Right renal cortex interstitium (tissue), 3 donors: ENCODE data around the gene SORCS2. TPM values are rescaled to one million over a fixed set of nuclear protein-coding genes. Genes with fewer than 3 reads are reported as not detected.

Experiments used
- DNase-seq, 3 donors: peaks; one replicate each; pipeline ENCODE4 v3.0.0-alpha.2; 2013; ENCODE audit warnings: low read depth in 3 of 3, low spot score in 2 of 3
- polyA plus RNA-seq, 3 donors: library from polyadenylated mRNA; unstranded; fragments of 120-200 nt; gene quantifications; one replicate each; pipeline ENCODE4 v1.2.1, GENCODE V29; 2013; ENCODE audit not compliant: insufficient read length in 3 of 3

Gene SORCS2
- polyA plus RNA-seq, 3 donors, result 6.6 to 7.9 (median 7.0) TPM

- DNase-seq, result no peak
These were observed 566.1 kb downstream of the SORCS2 start for GRCh38 chr4:7758476-7758875.

DNA sequence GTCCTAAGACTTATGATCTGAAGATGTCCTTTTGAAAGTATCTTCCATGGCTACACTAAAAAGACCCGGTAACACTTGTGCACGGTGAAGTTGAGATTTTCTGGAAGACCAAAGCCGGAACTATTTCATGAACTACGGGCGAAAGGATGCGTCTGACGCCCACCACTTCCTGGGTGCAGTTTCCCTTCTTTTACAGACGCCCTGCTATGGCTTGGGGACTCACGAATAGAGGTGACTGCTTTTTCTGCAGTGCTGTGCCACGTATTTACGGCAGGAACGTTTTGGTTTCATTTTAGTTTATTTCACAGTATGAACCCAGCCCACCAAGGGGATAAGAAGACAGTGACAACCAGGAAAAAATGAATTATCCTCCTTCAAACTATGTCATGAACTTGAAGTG, 566.9 kb downstream of the SORCS2 start:
- no peak for DNase-seq

DNA sequence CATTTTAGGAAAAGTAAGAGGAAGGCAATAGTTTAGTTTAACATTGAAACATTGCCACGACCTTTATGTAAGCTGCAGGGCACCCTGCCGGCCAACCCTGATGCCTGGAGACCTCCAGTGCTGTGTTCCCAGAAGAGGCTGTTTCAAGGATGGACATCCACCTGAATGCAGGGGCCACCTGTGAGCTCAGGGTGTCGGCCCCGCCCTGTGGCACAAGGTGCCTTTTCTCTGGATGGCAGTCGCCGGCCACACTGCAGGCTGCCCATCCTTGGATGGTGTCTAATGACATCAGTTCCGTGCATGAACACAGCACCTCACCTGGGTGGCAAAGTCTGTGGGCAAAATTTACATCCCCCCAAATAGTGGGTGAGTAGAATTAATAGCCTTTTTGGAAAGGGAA, 567.3 kb downstream of the SORCS2 start:
- no peak for DNase-seq

DNA sequence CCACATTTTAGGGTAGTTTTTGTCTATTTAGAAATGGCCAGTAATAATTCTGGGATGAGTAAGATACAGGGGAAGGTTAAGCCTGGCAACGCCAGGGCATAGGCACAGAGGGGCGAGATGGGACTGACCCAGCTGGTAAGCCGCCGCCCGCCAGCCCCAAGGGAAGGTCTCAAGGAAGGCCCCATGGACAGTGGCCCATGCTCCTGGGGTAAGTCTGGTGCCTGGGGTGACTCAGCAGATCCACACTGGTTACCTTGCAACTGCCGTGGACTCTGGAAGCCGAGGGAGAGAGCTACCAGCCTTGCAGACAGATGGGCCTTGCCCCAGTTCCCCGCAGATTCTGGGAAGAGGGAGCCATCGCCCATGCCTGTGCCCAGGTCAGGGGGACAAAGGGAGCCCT, 567.9 kb downstream of the SORCS2 start:
- DNase-seq, result no peak

DNA sequence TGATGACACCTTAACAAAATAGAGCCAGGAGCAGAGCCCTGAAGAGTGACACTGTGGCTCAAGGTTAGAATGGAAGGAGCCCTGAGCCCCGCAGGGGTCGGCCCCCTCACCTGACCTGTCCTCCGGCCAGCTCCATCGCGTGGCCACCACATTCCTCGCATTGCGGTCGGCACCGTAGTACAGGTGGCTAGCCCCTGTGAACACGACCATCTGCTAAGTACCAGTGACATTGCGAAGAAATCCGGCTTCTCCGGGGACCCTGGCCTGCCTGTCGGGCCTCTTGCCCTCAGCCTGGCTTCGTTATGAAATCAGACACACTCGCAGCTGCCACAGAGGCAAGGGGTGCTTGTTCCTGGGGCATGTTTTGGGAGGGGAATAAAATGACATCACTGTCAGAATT, 568.4 kb downstream of the SORCS2 start:
- DNase-seq, result no peak

- DNase-seq, result no peak
These were observed 569.0 kb downstream of the SORCS2 start for GRCh38 chr4:7761312-7761711.

GRCh38 chr4:7761720-7762119, 569.4 kb downstream of the SORCS2 start:
- DNase-seq, result no peak

DNA sequence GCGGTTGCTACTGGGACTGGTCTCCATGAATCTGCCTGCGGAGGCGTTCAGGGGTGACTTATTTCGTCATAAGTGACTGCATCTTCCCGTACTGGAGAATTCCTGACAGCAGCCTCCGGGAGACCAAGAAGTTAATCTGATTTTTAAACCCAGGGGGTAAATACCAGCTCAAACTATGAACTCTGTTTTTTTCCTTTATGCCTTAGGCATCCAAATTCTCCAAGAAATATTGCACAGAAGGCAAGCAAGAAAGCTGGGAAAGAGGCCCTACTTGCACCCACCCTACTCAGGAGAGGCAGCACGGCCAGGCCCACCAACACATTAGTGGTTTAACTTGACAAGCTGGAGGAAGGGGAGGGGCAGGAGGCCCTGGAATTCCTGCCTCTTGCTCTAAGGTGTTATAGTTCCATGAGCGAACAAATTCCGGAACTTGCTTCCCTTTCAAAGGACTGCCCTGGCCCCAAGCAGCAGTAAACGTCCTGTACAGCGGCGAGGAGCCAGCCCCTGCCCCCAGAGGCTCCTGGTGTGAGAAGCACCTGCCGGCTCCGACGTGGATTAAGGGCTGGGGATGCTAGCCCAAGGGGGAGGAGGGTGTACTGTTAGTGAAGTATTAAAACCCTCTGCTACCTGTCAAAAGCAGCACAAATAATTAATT, 570.2 kb downstream of the SORCS2 start:
- DNase-seq, result no peak

DNA sequence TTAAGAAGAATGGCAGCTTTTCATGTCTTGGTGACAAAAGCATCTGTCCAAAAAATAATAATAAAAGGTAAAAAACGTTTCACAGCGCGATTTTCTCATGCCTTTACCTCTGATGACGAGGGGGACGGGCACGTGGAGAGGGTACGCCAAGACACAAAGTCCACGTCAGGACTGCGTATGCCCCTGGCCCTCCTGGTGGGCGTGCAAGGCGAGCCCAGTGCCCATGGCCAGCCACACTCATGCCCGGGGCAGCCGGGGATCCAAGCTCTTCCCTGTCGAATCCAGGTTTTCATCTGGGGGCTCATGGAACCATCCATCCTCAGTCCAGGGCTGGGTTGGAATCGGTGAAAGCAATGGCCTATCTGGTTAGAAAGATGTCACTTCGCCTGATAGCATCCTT, 570.8 kb downstream of the SORCS2 start:
- no peak for DNase-seq

DNA sequence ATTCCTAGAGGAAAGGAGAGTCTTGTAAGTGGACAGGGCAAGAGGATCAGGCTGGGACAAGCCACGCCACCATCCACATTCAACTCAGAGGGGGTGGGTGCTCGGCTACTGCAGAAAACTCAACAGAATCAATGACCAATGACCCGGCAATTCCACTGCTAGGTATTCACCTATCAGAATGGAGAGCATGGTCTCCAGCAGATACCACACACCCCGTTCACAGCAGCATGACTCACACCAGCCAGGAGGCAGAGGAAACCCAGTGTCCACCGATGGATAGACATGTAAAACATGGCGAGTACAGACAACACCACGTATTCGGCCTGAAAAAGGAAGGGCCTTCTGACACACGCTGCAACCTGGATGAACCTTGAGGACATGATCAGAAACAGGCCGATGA, 571.5 kb downstream of the SORCS2 start:
- DNase-seq, result no peak

DNA sequence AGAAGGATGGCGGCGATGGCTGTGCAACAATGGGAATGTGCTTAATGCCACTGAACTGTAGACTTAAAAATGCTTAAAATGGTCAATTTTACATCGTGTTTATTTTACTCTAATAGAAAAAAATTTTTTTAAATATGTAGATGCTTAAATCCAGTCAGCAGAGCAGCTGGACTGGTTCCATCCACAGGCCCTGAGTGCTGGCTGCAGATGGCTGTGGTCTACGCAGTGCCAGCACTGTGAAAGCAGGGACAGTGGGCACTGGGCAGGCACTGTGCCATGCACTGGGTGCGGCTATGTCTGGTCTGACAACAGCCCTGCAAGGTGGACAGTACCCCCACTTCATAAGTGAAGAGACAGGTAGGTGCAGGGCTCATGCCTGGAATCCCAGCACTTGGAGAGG, 572.1 kb downstream of the SORCS2 start:
- no peak for DNase-seq

- no peak for DNase-seq
These were observed 573.3 kb downstream of the SORCS2 start for GRCh38 chr4:7765666-7766065.

DNA sequence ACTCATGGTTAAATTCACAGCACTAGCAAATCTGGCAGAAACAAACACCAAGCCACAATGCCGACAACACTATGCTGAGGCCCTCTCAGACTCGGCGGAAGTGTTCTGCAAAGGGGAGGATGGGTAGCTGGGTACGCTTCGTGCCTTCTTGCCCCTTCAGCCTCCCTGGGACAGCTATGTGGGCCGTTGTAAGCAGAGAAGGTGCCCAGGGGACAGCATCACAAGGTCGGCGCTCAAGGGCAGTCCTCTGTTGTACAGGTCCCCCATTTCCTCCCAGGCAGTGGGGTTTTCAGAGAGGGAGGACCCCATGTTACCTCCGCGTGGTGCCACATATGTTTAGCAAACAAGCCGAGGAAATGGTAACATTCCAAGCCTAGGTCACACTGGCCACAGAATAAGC, 573.7 kb downstream of the SORCS2 start:
- DNase-seq, result no peak

DNA sequence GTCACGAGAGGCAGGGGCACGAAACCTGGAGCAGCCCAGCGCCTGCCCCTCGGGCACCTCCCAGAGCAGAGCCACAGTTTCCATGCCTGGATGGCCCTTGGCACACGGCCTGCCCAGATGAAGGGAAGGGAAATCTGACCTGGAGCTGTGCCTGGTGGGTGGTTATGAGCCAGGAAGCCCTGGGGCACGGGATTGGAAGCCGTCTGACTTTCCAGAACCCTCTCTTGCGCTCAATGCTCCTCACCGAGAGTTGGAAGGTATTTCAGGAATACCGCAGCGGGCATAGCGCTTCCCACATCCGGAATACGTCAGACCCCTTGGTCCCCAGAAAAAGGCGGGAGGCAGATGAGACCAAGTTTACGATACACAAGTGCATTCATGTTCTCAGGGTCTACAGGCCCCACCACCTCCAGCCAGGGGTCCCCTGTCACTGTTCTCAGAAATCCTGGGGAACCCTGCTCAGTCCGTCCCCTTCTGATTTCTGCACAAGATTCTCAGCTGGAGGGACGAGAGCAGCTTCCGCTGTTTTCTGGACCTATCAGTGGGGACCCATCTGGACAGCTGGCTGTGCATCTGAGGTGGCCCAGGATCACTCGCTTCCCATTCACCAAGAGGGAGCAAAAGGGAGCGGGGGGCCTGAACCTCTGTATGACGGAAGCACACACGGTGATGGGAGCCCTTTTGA, 574.5 kb downstream of the SORCS2 start:
- no peak for DNase-seq

- DNase-seq, result no peak
These were observed 575.2 kb downstream of the SORCS2 start for GRCh38 chr4:7767526-7767925.

DNA sequence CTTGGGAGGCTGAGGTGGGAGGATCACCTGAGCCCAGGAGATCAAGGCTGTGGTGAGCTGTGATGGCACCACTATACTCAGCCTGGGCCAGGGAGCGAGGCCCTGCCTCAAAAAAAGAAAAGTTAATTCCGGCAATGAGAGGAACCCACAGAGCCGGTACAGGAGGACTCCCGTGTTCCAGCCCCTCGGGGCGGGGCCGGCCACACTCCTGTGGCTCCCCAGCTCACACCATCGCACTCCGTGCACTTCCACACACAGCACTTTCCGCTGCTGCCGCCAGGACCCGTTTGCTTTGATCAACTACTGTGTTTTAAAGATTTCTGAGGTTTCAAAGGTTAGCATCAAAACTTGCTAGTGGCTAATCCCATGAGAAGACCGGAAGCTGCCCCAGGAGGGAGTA, 575.6 kb downstream of the SORCS2 start:
- DNase-seq, result no peak

DNA sequence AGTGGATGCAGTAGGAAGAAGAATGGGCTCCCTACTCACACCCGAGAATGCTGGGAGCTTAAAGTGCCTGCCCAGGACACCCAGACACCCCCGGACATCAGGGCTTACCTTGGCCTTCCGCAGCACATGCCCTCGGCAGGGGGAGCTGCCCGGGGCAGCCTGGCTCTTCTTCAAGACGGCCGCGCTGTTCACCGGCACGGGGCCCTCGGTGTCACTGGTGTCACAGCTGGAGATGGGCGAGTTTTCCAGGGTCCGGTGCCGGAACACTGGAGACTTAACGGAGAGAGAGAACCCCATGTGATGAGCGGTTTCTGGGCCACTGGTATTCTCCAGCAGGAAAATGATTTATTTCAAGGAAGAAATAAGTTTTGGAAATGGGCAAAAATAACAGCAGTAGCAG, 576.4 kb downstream of the SORCS2 start:
- no peak for DNase-seq

GRCh38 chr4:7769396-7770223, 577.3 kb downstream of the SORCS2 start:
- DNase-seq, result no peak

GRCh38 chr4:7770224-7771050, 578.1 kb downstream of the SORCS2 start:
- DNase-seq, result no peak

GRCh38 chr4:7771056-7771455, 578.7 kb downstream of the SORCS2 start:
- DNase-seq, result no peak
